ENCODE data around the gene NLGN4X.

Gene NLGN4X

GRCh38 chrX:6149060-6149872 is 79.4 kb downstream of the NLGN4X start:
- no peak for DNase-seq

- no peak for DNase-seq
Measured at GRCh38 chrX:6134255-6134654, 94.4 kb downstream of the NLGN4X start.

GRCh38 chrX:6132970-6133369 is 95.7 kb downstream of the NLGN4X start:
- no peak for DNase-seq

GRCh38 chrX:6131287-6131686 is 97.4 kb downstream of the NLGN4X start:
- no peak for DNase-seq

GRCh38 chrX:6129195-6129594 is 99.5 kb downstream of the NLGN4X start:
- DNase-seq = no peak

- DNase-seq = no peak
Measured at GRCh38 chrX:6120329-6120728, 108.3 kb downstream of the NLGN4X start.

GRCh38 chrX:6095469-6095868 is 133.2 kb downstream of the NLGN4X start:
- no peak for DNase-seq

GRCh38 chrX:6074532-6074931 is 154.1 kb downstream of the NLGN4X start:
- no peak for DNase-seq

GRCh38 chrX:6071731-6072130 is 156.9 kb downstream of the NLGN4X start:
- no peak for DNase-seq

GRCh38 chrX:6067600-6067999 is 161.1 kb downstream of the NLGN4X start:
- no peak for DNase-seq

- no peak for DNase-seq
Measured at GRCh38 chrX:6053141-6053540, 175.5 kb downstream of the NLGN4X start.

GRCh38 chrX:6052111-6052745 is 176.4 kb downstream of the NLGN4X start:
- DNase-seq = no peak

GRCh38 chrX:6049132-6049531 is 179.5 kb downstream of the NLGN4X start:
- no peak for DNase-seq

- no peak for DNase-seq
Measured at GRCh38 chrX:6041630-6042029, 187.0 kb downstream of the NLGN4X start.

- no peak for DNase-seq
Measured at GRCh38 chrX:6029014-6029413, 199.7 kb downstream of the NLGN4X start.

- DNase-seq = no peak
Measured at GRCh38 chrX:6026980-6027379, 201.7 kb downstream of the NLGN4X start.

- DNase-seq = no peak
Measured at GRCh38 chrX:6026429-6026828, 202.2 kb downstream of the NLGN4X start.

GRCh38 chrX:6024204-6024603 is 204.5 kb downstream of the NLGN4X start:
- DNase-seq = no peak

GRCh38 chrX:6021316-6022091 is 207.2 kb downstream of the NLGN4X start:
- DNase-seq = peak; percentile 10 to 28 (median 17)

- DNase-seq = no peak
Measured at GRCh38 chrX:6019076-6019475, 209.6 kb downstream of the NLGN4X start.

- DNase-seq = no peak
Measured at GRCh38 chrX:6015423-6015822, 213.2 kb downstream of the NLGN4X start.

GRCh38 chrX:6012357-6012756 is 216.3 kb downstream of the NLGN4X start:
- DNase-seq = no peak

GRCh38 chrX:6005856-6006255 is 222.8 kb downstream of the NLGN4X start:
- DNase-seq = no peak

- DNase-seq = no peak
Measured at GRCh38 chrX:6004529-6004928, 224.1 kb downstream of the NLGN4X start.
